ENCODE results near the gene CAPSL.
"Not testable (repeated sequence)": the region's sequence is repeated elsewhere in the genome, so short reads cannot be mapped to it uniquely, and the experiment has no call there.

CAPSL gene

GRCh38 chr5:35861718-35862117, 76.7 kb downstream of the CAPSL start:
- no peak for TF ChIP-seq CTCF (IDR thresholded peaks at IDR 0.05)
- no peak for TF ChIP-seq ZFX (IDR thresholded peaks at IDR 0.05; ENCODE audit: borderline replicate concordance)
- H3K27ac ChIP-seq: no peak overlapping the region

GRCh38 chr5:35860686-35861085, 77.7 kb downstream of the CAPSL start:
- TF ChIP-seq ZFX (IDR thresholded peaks at IDR 0.05; ENCODE audit: borderline replicate concordance): no peak
- no peak for TF ChIP-seq CTCF (IDR thresholded peaks at IDR 0.05)
- H3K27ac ChIP-seq: no peak overlapping the region

- no peak overlapping the region for H3K27ac ChIP-seq
- TF ChIP-seq ZFX (IDR thresholded peaks at IDR 0.05; ENCODE audit: borderline replicate concordance) (no peak), CTCF (IDR thresholded peaks at IDR 0.05) (no peak)
Observed at GRCh38 chr5:35859101-35859661, 79.2 kb downstream of the CAPSL start.

- TF ChIP-seq ZFX (IDR thresholded peaks at IDR 0.05; ENCODE audit: borderline replicate concordance) (no peak), CTCF (IDR thresholded peaks at IDR 0.05) (no peak)
- no peak overlapping the region for H3K27ac ChIP-seq
Observed at GRCh38 chr5:35857606-35858205, 80.7 kb downstream of the CAPSL start.

- no peak within 1 kb of the TSS for H3K27ac ChIP-seq
Observed at GRCh38 chr5:35856765-35857351, 81.6 kb downstream of the CAPSL start, which contains the start of gene IL7R. TSS of gene IL7R (plus strand) at chr5:35856891. CDS start at chr5:35856978, 87 bp downstream.

GRCh38 chr5:35856186-35856764, 82.1 kb downstream of the CAPSL start:
- H3K27ac ChIP-seq: not testable (repeated sequence)

More at GRCh38 chr5:35856765-35857351, 81.6 kb downstream of the CAPSL start, which contains the start of gene IL7R:
- TF ChIP-seq CTCF (IDR thresholded peaks at IDR 0.05): no peak
- TF ChIP-seq ZFX (IDR thresholded peaks at IDR 0.05; ENCODE audit: borderline replicate concordance): no peak

- no peak for TF ChIP-seq ZFX (IDR thresholded peaks at IDR 0.05; ENCODE audit: borderline replicate concordance)
- no peak for TF ChIP-seq CTCF (IDR thresholded peaks at IDR 0.05)
- H3K27ac ChIP-seq: no peak overlapping the region
Observed at GRCh38 chr5:35855187-35855586, 83.2 kb downstream of the CAPSL start.

All from 22Rv1 (cell line).